DOHH2 (cell line): ENCODE measurements around the gene RIPPLY2.

ENCODE experiments used
- H3F3A ChIP-seq: fragments of 200-600 bp; sonication (generic), shearing (Covaris generic); 2 replicates; pipeline ENCODE4 v1.6.0; 2016; ENCODE audit warnings: antibody characterized with exemption, mild to moderate bottlenecking; ENCODE audit not compliant: control insufficient read depth, insufficient read depth
- H3K27ac ChIP-seq: fragments of 200-600 bp; sonication (generic); 2 replicates; pipeline ENCODE4 v1.5.1; 2014; ENCODE audit warnings: low read depth, mild to moderate bottlenecking, low read length, moderate library complexity
- H3K27me3 ChIP-seq: fragments of 200-600 bp; sonication (generic); 2 replicates; pipeline ENCODE4 v1.6.1; 2014; ENCODE audit warnings: mild to moderate bottlenecking, low read length, mixed read lengths; ENCODE audit not compliant: control insufficient read depth
- H3K36me3 ChIP-seq: fragments of 200-600 bp; sonication (generic); 2 replicates; pipeline ENCODE4 v1.6.1; 2014; ENCODE audit warnings: mild to moderate bottlenecking, low read length, moderate library complexity, mixed read lengths; ENCODE audit not compliant: control insufficient read depth
- H3K4me1 ChIP-seq: fragments of 200-600 bp; sonication (generic); 2 replicates; pipeline ENCODE4 v1.6.1; 2014; ENCODE audit warnings: mild to moderate bottlenecking, low read length, mixed read lengths; ENCODE audit not compliant: control insufficient read depth
- H3K4me2 ChIP-seq: fragments of 200-600 bp; sonication (generic); 2 replicates; pipeline ENCODE4 v1.6.0; 2014; ENCODE audit warnings: mild to moderate bottlenecking, low read length, moderate library complexity
- H3K4me3 ChIP-seq: fragments of 200-600 bp; sonication (generic); 2 replicates; pipeline ENCODE4 v1.5.1; 2014; ENCODE audit warnings: mild to moderate bottlenecking, low read length, mixed read lengths
- H3K79me2 ChIP-seq: fragments of 200-600 bp; sonication (generic); 2 replicates; pipeline ENCODE4 v1.6.1; 2014; ENCODE audit warnings: mild to moderate bottlenecking, low read length, mixed read lengths; ENCODE audit not compliant: control insufficient read depth
- H3K9me2 ChIP-seq: fragments of 200-600 bp; sonication (generic); replicated peaks from 2 replicates; pipeline ENCODE4 v1.6.1; 2014; ENCODE audit warnings: mild to moderate bottlenecking, low read length, mixed read lengths; ENCODE audit not compliant: control insufficient read depth
- H3K9me3 ChIP-seq: fragments of 200-600 bp; sonication (generic); 2 replicates; pipeline ENCODE4 v1.6.1; 2014; ENCODE audit warnings: antibody characterized with exemption, low read length, mixed read lengths; ENCODE audit not compliant: control insufficient read depth, insufficient read depth
- H4K20me1 ChIP-seq: fragments of 200-600 bp; sonication (generic); 2 replicates; pipeline ENCODE4 v1.6.0; 2014; ENCODE audit warnings: low read depth, mild to moderate bottlenecking, antibody characterized with exemption, low read length, moderate library complexity; ENCODE audit not compliant: control insufficient read depth, insufficient read depth
- CTCF ChIP-seq: fragments of 200-600 bp; sonication (generic); IDR thresholded peaks from one replicate; pipeline ENCODE4 v1.5.1; 2014; ENCODE audit warnings: antibody characterized with exemption, mild to moderate bottlenecking, low read depth, low read length; ENCODE audit not compliant: poor library complexity, severe bottlenecking
- EZH2phosphoT487 ChIP-seq: fragments of 200-600 bp; sonication (generic); IDR thresholded peaks from 2 replicates; pipeline ENCODE4 v1.6.1; 2017; ENCODE audit warnings: borderline replicate concordance, mild to moderate bottlenecking, antibody characterized with exemption, low read length, moderate library complexity, mixed read lengths

RIPPLY2 gene

GRCh38 chr6:83905648-83906047, 52.5 kb downstream of the RIPPLY2 start:
- Histone ChIP-seq H3K9me3 (no peaks in the 10 kb centered on the region), H4K20me1 (no peaks in the 10 kb centered on the region), H3F3A (no peaks in the 10 kb centered on the region), H3K4me2 (no peak overlapping the region), H3K27ac (no peak overlapping the region), H3K36me3 (no peaks in the 10 kb centered on the region), H3K4me3 (no peak overlapping the region), H3K9me2 (no peaks in the 10 kb centered on the region), H3K4me1 (no peaks in the 10 kb centered on the region), H3K27me3 (no peaks in the 10 kb centered on the region), H3K79me2 (peaks cover 76% of the 10 kb centered on the region)
- TF ChIP-seq EZH2phosphoT487 (no peak), CTCF (no peak)
